Posterior cingulate gyrus (tissue), 11 donors: ENCODE results near the gene PAQR9.

Experiments used
- DNase-seq, 10 donors: peaks; one replicate each; pipeline versions ENCODE4 v3.0.0 to v3.0.0-alpha.2; 2020 to 2021; ENCODE audit warnings: mixed read lengths in 3 of 10
- intact Hi-C: fragments of 100-400 bp; cut with DNase I; formaldehyde crosslinking; loops from one replicate; pipeline ENCODE4 v1.15.1; 2023

The PAQR9 gene

DNA sequence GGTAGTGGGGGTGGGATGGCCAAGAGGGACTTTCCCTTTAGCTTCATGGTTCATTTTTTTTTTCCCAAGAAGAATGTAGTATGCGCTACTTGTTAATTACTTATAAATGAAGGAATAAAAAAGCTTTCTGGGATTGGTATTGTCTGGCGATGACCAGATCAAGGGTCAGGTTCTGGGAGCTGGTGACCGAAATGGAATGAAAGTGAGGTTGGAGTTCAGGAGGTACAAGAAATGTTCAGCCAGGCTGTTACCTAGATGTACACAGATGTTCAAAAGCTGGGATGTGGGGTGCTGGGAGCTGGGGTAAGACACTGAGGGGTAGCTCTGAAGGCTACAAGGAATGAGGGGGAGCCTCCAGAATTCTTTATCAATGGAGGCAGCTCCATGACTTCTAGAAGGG, 20.8 kb upstream of the PAQR9 start:
- no peak for DNase-seq
- intact Hi-C loops = no loop called here

DNA sequence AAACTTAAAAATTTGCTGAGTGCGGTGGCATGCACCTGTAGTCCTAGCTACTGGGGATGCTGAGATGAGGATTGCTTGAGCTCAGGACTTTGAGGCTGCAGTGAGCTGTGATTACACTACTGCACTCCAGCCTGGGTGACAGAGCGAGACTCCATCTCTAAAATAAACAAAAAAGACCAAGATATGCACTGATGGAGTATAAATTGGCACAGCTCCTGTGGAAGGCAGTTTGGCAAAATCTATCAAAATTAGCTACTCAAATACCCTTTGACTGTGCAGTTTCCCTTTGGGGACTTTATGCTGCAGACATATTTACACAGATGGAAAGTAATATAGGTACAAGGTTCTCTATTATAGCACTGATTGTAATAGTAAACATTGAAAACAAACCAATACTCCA, 19.8 kb upstream of the PAQR9 start:
- intact Hi-C loops = no loop called here
- no peak for DNase-seq

GRCh38 chr3:142982038-142982773, 18.7 kb upstream of the PAQR9 start:
- DNase-seq = no peak
- intact Hi-C loops = no loop called here

DNA sequence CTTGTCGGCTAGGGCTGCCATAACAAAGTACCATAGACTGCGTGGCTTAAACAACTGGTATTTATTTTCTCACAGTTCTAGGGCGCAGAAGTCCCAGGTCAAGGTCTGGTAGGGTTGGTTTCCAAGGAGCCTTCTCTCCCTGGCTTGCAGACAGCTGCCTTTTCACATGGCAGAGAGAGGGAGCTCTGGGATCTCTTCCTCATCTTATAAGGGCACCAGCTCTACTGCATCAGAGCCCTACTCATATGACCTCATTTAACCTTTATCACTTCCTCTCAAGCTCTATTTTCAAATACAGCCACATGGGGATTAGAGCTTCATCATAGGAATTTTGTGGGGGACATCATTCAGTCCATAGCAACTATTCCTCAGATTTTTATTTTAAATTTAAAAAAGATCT, 17.6 kb upstream of the PAQR9 start:
- DNase-seq = no peak
- intact Hi-C loops = no loop called here

- no peak for DNase-seq
- intact Hi-C loops = no loop called here
Measured at GRCh38 chr3:142977399-142977728, 13.9 kb upstream of the PAQR9 start.

- peak in 6 of 10 donors; percentile 34 to 89 (median 46) for DNase-seq
- intact Hi-C loops = no loop called here
Measured at GRCh38 chr3:142976621-142977398, 13.3 kb upstream of the PAQR9 start.

- intact Hi-C loops = no loop called here
- DNase-seq = no peak
Measured at GRCh38 chr3:142975316-142975995, 12.0 kb upstream of the PAQR9 start.

DNA sequence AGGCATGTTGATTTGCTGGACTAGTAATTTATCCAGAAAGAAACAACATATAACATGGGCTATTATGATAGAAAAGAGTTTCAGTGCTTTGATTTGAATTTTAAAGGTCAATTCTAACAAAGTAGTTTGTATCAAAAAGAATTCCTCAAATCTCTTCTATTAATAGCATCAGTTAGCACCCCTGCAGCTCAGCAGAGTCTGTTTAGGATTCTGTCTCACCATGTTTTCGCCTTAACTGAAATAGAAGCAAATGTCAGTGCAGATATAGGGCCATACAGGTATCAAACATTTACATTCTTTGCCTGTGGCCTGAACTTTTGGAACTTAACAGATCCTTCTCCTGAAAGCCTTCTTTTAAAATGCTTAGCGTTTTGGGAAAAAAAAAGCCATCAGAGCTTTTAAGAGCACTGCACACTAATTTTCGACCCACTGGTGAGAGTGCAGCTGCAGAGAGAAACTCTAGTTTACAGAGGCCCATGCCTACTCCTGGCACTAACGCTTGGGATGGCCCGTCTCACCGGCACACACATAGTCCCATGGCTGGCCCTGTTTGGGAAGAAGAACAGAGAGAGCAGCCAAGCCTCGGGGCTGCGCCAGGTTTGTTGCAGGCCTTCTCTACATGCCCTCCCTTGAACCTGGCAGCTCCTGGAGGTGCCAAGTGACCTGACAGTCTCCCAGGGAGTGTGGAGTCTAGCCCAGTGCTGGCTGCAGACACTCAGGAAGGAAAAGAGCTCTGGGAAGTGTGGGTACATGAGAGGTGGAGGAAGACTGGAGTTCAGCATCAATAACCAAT, 9.9 kb upstream of the PAQR9 start:
- peak in 4 of 10 donors; percentile 17 to 72 (median 46) for DNase-seq
- intact Hi-C loops = no loop called here

GRCh38 chr3:142972092-142972753, 8.7 kb upstream of the PAQR9 start:
- DNase-seq = no peak
- intact Hi-C loops = no loop called here

GRCh38 chr3:142971431-142971830, 8.0 kb upstream of the PAQR9 start:
- intact Hi-C loops = no loop called here
- no peak for DNase-seq

- no peak for DNase-seq
- intact Hi-C loops = no loop called here
Measured at GRCh38 chr3:142968319-142969025, 5.0 kb upstream of the PAQR9 start.

DNA sequence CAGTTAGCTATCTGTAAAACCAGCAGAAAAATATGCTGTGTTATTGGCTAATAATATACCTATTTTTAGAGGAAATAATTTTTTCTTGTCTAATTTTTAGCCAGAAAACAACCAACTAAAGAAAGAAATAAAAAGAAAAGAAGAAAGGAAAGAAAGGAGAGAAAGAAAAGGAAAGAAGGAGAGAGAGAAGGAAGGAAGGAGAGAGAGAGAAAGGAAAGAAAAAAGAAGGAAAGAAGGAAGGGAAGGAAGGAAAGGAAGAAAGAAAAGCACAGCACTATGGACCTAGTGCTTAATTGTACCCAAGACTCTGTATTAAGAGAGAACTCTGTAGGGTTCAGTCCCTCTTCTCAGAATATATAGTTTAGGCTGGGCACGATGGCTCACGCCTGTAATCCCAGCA, 3.3 kb upstream of the PAQR9 start:
- intact Hi-C loops = no loop called here
- no peak for DNase-seq

- DNase-seq = no peak
- intact Hi-C loops = no loop called here
Measured at GRCh38 chr3:142965581-142965980, 2.1 kb upstream of the PAQR9 start.

- DNase-seq = no peak
- intact Hi-C loops = no loop called here
Measured at GRCh38 chr3:142963234-142963515, 299 bp downstream of the PAQR9 start.

DNA sequence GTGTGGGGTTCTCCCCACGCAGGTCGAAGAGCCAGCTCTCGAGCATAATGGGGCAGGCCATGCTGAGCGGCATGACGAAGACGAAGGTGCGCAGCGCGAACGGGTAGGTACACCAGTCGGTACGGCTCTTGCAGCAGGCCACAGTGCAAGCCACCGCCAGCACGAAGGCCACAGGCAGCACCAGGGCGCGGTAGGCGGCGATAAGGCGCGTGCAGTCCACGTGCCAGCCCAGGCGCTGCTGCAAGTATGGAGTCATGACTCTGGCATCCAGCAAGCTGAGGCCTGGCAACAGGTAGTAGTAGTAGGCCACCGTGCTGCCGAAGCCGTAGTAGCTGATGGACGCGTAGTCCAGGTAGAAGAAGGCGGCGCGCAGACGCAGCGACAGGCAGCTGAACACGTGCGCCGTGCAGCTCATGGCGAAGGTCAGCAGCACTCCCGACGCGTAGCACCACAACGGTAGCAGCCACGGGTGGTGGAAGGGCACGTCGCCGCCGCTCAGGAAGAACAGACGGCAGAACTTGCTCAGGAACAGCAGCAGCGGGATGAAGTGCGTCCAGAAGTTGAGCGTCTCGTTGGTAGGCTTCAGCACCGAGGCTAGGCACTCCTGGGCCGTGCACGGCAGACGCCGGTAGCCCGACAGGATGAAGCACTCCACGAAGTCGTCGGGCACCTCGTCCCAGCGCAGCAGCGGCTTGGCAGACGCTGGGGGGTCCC, 797 bp downstream of the PAQR9 start:
- DNase-seq = peak in 2 of 10 donors; percentile 75 to 81
- intact Hi-C loops = no loop called here

DNA sequence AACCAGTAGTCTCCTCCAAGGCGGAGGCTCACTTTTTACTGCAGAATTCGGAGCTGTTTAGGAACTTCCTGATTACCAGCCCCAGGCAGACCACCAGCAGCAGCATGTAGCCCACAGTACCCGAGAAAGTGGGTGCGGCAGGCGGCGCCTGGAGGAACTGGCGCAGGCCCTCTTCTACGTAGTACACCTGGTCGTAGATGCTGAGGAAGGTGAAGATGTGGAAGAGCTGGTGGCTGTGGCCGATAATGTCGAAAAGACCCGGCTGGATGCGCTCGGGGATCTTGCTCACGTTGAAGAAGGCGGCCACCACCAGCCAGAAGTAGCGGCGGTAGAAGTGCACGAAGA, 1.3 kb downstream of the PAQR9 start:
- no peak for DNase-seq
- intact Hi-C loops = no loop called here

- intact Hi-C loops = no loop called here
- no peak for DNase-seq
Measured at GRCh38 chr3:142961539-142961938, 1.9 kb downstream of the PAQR9 start.

GRCh38 chr3:142960322-142960850, 3.1 kb downstream of the PAQR9 start:
- intact Hi-C loops = no loop called here
- DNase-seq = no peak

- no peak for DNase-seq
- intact Hi-C loops = no loop called here
Measured at GRCh38 chr3:142958707-142959106, 4.8 kb downstream of the PAQR9 start.
